SU-DHL-6 (cell line): Measurements from ENCODE around the gene BBLN.

Source experiments
- H2AFZ ChIP-seq: fragments of 200-600 bp; sonication (generic); 2 replicates; pipeline ENCODE4 v1.6.1; 2014; ENCODE audit warnings: low read depth, mild to moderate bottlenecking, moderate library complexity, mixed read lengths, antibody characterized with exemption, low read length; ENCODE audit not compliant: severe bottlenecking
- H3F3A ChIP-seq: fragments of 200-600 bp; shearing (Covaris generic); 2 replicates; pipeline ENCODE4 v1.6.0; 2016; ENCODE audit warnings: antibody characterized with exemption, mild to moderate bottlenecking; ENCODE audit not compliant: insufficient read depth
- H3K27ac ChIP-seq: fragments of 200-600 bp; sonication (generic); 2 replicates; pipeline ENCODE4 v1.5.1; 2016; ENCODE audit warnings: low read depth, mild to moderate bottlenecking, low read length, moderate library complexity, mixed read lengths
- H3K27me3 ChIP-seq: fragments of 200-600 bp; sonication (generic), shearing (Covaris generic); 2 replicates; pipeline ENCODE4 v1.6.0; 2014; ENCODE audit warnings: mild to moderate bottlenecking, low read length
- H3K36me3 ChIP-seq: fragments of 200-600 bp; sonication (generic); 2 replicates; pipeline ENCODE4 v1.6.1; 2014; ENCODE audit warnings: mild to moderate bottlenecking, low read length, mixed read lengths
- H3K4me2 ChIP-seq: fragments of 300-600, 200-600 bp; shearing (Covaris generic), sonication (generic); 2 replicates; pipeline ENCODE4 v1.6.0; 2014; ENCODE audit warnings: low read length, low read depth, mild to moderate bottlenecking; ENCODE audit not compliant: poor library complexity, severe bottlenecking
- H3K4me3 ChIP-seq: fragments of 200-600 bp; sonication (generic); 2 replicates; pipeline ENCODE4 v1.5.1; 2014; ENCODE audit warnings: antibody characterized with exemption, low read length, mild to moderate bottlenecking, mixed read lengths; ENCODE audit not compliant: insufficient read depth, poor library complexity, severe bottlenecking
- H3K79me2 ChIP-seq: fragments of 200-600 bp; sonication (generic); 2 replicates; pipeline ENCODE4 v1.6.1; 2014; ENCODE audit warnings: mild to moderate bottlenecking, low read length, moderate library complexity; ENCODE audit not compliant: insufficient read depth
- H3K9ac ChIP-seq: fragments of 200-600 bp; sonication (generic); 2 replicates; pipeline ENCODE4 v1.7.0; 2014; ENCODE audit warnings: mild to moderate bottlenecking, low read length
- H3K9me2 ChIP-seq: fragments of 200-600 bp; sonication (generic); replicated peaks from 2 replicates; pipeline ENCODE4 v1.6.1; 2014; ENCODE audit warnings: low read length; ENCODE audit not compliant: insufficient read depth
- H3K9me3 ChIP-seq: fragments of 200-600 bp; sonication (generic); 2 replicates; pipeline ENCODE4 v1.6.1; 2014; ENCODE audit warnings: low read length, mixed read lengths; ENCODE audit not compliant: insufficient read depth
- H4K20me1 ChIP-seq: fragments of 200-600 bp; sonication (generic); 2 replicates; pipeline ENCODE4 v1.6.1; 2014; ENCODE audit warnings: low read depth, mild to moderate bottlenecking, antibody characterized with exemption, low read length, moderate library complexity, mixed read lengths
- EZH2phosphoT487 ChIP-seq: fragments of 200-600 bp; sonication (generic), shearing (Covaris generic); conservative IDR thresholded peaks from 2 replicates; pipeline ENCODE4 v1.6.1; 2018; ENCODE audit warnings: mild to moderate bottlenecking, antibody characterized with exemption, low read length, moderate library complexity, mixed read lengths
- TF ChIP-seq, protein P1 (sequence below): fragments of 200-600 bp; sonication (generic); IDR thresholded peaks from one replicate; pipeline ENCODE4 v1.5.1; 2017; ENCODE audit warnings: antibody characterized with exemption, mild to moderate bottlenecking, low read length, moderate library complexity; ENCODE audit not compliant: insufficient read depth, poor library complexity, severe bottlenecking

BBLN gene

DNA sequence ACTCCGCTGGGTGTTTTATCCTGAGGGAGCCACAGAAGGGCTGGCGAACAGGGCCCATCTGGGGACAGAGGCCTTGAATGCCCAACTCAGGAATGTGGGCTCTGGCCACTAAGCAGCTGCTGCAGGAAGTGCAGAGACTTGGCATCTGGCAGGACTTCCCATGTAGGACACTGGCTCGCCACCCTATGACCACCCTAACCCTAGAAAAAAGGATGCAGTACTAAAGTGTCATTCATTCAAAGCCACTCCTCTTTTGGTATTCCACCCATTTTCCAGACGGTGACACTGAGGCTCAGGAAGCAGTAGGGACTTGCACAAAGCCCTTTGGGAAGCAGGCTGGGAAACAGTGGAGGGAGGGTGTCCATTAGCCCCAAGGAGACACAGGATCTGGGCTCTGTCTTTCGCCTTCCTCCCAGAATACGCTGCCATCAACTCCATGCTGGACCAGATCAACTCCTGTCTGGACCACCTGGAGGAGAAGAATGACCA, 3.0 kb downstream of the BBLN start:
- H3F3A ChIP-seq = no peaks in the 10 kb centered on the region
- TF ChIP-seq, protein P1, sequence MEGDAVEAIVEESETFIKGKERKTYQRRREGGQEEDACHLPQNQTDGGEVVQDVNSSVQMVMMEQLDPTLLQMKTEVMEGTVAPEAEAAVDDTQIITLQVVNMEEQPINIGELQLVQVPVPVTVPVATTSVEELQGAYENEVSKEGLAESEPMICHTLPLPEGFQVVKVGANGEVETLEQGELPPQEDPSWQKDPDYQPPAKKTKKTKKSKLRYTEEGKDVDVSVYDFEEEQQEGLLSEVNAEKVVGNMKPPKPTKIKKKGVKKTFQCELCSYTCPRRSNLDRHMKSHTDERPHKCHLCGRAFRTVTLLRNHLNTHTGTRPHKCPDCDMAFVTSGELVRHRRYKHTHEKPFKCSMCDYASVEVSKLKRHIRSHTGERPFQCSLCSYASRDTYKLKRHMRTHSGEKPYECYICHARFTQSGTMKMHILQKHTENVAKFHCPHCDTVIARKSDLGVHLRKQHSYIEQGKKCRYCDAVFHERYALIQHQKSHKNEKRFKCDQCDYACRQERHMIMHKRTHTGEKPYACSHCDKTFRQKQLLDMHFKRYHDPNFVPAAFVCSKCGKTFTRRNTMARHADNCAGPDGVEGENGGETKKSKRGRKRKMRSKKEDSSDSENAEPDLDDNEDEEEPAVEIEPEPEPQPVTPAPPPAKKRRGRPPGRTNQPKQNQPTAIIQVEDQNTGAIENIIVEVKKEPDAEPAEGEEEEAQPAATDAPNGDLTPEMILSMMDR = no peak
- TF ChIP-seq EZH2phosphoT487 = no peak
- no peaks in the 10 kb centered on the region for H3K9me3 ChIP-seq
- no peak overlapping the region for H3K27ac ChIP-seq
- no peak overlapping the region for H2AFZ ChIP-seq
- H3K79me2 ChIP-seq = no peaks in the 10 kb centered on the region
- no peak overlapping the region for H3K9ac ChIP-seq
- no peaks in the 10 kb centered on the region for H3K27me3 ChIP-seq
- no peaks in the 10 kb centered on the region for H3K9me2 ChIP-seq
- no peaks in the 10 kb centered on the region for H3K36me3 ChIP-seq
- no peak overlapping the region for H3K4me3 ChIP-seq
- no peak overlapping the region for H3K4me2 ChIP-seq
- H4K20me1 ChIP-seq = no peaks in the 10 kb centered on the region

DNA sequence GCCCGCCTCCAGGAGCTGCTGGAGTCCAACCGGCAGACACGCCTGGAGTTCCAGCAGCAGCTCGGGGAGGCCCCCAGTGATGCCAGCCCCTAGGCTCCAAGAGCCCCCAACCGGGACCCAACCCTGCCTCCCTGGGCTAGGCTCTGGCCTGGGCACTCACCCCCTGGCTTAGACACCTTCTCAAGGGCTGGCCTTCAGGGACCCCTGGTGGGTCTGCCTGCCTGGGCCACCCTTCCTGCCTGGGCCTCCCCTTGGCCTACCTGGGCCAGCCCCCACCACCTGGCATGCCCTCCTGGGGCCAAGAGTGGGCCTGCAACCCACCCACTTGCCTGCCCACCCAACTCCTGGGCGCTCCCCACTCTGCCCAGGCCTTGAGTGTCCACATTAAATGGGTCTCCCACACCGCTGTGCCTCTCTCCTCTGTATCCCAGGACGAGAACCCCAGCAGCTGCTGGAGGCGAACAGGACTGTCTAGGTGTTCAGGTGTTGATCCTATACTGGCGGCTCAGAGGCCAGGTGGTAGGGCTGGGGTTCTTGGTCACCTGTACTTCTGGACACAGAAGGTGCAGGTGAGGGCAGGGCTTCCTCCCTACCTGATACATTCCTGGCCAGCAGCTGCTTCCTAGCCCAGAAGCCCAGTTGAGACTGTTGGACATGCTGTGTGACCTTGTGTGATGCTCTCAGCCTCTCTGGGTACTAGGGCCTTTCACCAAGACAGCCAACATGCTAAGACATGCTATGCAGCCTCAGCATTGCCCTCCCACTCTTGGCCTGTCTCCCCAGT, 3.6 kb downstream of the BBLN start:
- Histone ChIP-seq H3K9ac (no peak overlapping the region), H3F3A (no peaks in the 10 kb centered on the region), H3K27me3 (no peaks in the 10 kb centered on the region), H2AFZ (no peak overlapping the region), H3K4me3 (no peak overlapping the region), H3K79me2 (no peaks in the 10 kb centered on the region), H4K20me1 (no peaks in the 10 kb centered on the region), H3K4me2 (no peak overlapping the region), H3K9me3 (no peaks in the 10 kb centered on the region), H3K27ac (no peak overlapping the region), H3K36me3 (no peaks in the 10 kb centered on the region), H3K9me2 (no peaks in the 10 kb centered on the region)
- TF ChIP-seq, protein P1 = no peak
- TF ChIP-seq EZH2phosphoT487 = no peak

DNA sequence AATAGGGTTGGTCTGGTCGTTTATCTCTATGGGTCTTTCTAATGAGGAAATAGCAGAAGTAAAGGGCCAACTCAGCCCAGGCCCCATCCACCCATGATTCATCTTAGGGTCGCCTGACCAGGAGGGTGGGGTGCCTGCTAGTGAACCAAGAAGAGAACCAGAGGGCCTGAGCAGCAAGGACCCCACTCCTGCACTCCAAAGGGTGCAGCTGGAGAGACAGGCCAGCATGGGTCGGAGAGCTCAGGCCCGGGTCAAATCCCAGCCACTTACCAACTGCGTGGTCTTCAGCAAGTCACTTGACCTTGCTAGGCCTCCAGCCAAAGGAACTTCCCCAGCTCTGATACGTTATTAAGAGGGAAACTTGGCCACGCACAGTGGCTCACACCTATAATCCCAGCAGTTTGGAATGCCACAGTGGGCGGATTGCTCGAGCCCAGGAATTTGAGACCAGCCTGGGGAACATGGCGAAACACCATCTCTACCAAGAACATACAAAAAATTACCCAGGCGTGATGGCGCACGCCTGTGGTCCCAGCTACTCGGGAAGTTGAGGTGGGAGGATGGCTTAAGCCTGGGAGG, 4.3 kb downstream of the BBLN start:
- no peak overlapping the region for H3K9ac ChIP-seq
- no peak overlapping the region for H3K4me2 ChIP-seq

More for the DNA sequence above, 4.3 kb downstream of the BBLN start:
- Histone ChIP-seq H2AFZ (no peak overlapping the region), H3K9me2 (no peaks in the 10 kb centered on the region), H3K36me3 (no peaks in the 10 kb centered on the region), H3K9me3 (no peaks in the 10 kb centered on the region), H3K27me3 (no peaks in the 10 kb centered on the region), H3K27ac (no peak overlapping the region), H3K4me3 (no peak overlapping the region), H3K79me2 (no peaks in the 10 kb centered on the region), H3F3A (no peaks in the 10 kb centered on the region), H4K20me1 (no peaks in the 10 kb centered on the region)
- TF ChIP-seq EZH2phosphoT487 = no peak
- TF ChIP-seq, protein P1 = no peak
